PC-3 (cell line): ENCODE data around the gene CD99L2. TPM values are rescaled to one million over a fixed set of nuclear protein-coding genes. Genes with fewer than 3 reads are reported as not detected.

Source experiments
- ATAC-seq: fragments of 200-7000 bp; cut with Tn5 transposase; 2 replicates; pipeline ENCODE4 v1.9.1; 2020; ENCODE audit warnings: mild to moderate bottlenecking, moderate library complexity
- BruUV-seq: library from RNA; stranded (reverse); fragments of 400-500 nt; replicated peaks from 2 replicates; lab custom pipeline; 2021; lab: Mats Ljungman, UMichigan
- CTCF ChIA-PET: fragments of 300-600 bp; sonication (Branson Sonifier 250); formaldehyde crosslinking; loops from one replicate; lab custom pipeline; 2022; ENCODE audit warnings: antibody characterized with exemption; lab: Charles Lee
- POLR2A ChIA-PET: fragments of 300-600 bp; sonication (Branson Sonifier 250); formaldehyde crosslinking; loops from one replicate; lab custom pipeline; 2022; ENCODE audit warnings: antibody characterized with exemption; ENCODE audit not compliant: unreplicated experiment; lab: Charles Lee
- DNase-seq: peaks from one replicate; pipeline ENCODE4 v3.0.0-alpha.2; 2015
- H2AFZ ChIP-seq: fragments of 300-600 bp; sonication (generic); 2 replicates; pipeline ENCODE4 v1.6.0; 2016; ENCODE audit warnings: antibody characterized with exemption, low read length
- H3F3A ChIP-seq: fragments of 300-600 bp; sonication (generic); one replicate; pipeline ENCODE4 v1.6.0; 2017; ENCODE audit warnings: antibody characterized with exemption, low read length, control low read depth, mild to moderate bottlenecking; ENCODE audit not compliant: unreplicated experiment
- H3K27ac ChIP-seq: fragments of 300-600 bp; sonication (generic); 2 replicates; pipeline ENCODE4 v1.5.1; 2016; ENCODE audit warnings: mild to moderate bottlenecking, low read length
- H3K27me3 ChIP-seq: fragments of 300-600 bp; sonication (generic); 2 replicates; pipeline ENCODE4 v1.6.1; 2016; ENCODE audit warnings: low read length, mixed read lengths
- H3K36me3 ChIP-seq: fragments of 300-600 bp; sonication (generic); 2 replicates; pipeline ENCODE4 v1.6.1; 2016; ENCODE audit warnings: low read depth, mixed run types, low read length, mixed read lengths
- H3K4me1 ChIP-seq: fragments of 300-600 bp; sonication (generic); 2 replicates; pipeline ENCODE4 v1.5.1; 2016; ENCODE audit warnings: low read length; ENCODE audit not compliant: insufficient read depth
- H3K4me2 ChIP-seq: fragments of 300-600 bp; sonication (generic); 2 replicates; pipeline ENCODE4 v1.6.0; 2016; ENCODE audit warnings: low read length
- H3K4me3 ChIP-seq: fragments of 300-600 bp; sonication (generic); 2 replicates; pipeline ENCODE4 v1.5.1; 2016; ENCODE audit warnings: mild to moderate bottlenecking, low read length, mixed read lengths
- H3K79me2 ChIP-seq: fragments of 300-600 bp; sonication (generic); 2 replicates; pipeline ENCODE4 v1.6.1; 2017; ENCODE audit warnings: low read length, mixed read lengths
- H3K9ac ChIP-seq: fragments of 300-600 bp; sonication (generic); 2 replicates; pipeline ENCODE4 v1.6.0; 2016; ENCODE audit warnings: mild to moderate bottlenecking, low read length
- H3K9me2 ChIP-seq: fragments of 300-600 bp; sonication (generic); replicated peaks from 2 replicates; pipeline ENCODE4 v1.6.1; 2016; ENCODE audit warnings: mixed run types, low read length, mixed read lengths
- H3K9me3 ChIP-seq: fragments of 300-600 bp; sonication (generic); 2 replicates; pipeline ENCODE4 v1.6.1; 2016; ENCODE audit warnings: low read length, mixed read lengths
- H4K20me1 ChIP-seq: fragments of 300-600 bp; sonication (generic); 2 replicates; pipeline ENCODE4 v1.6.1; 2016; ENCODE audit warnings: low read length, mixed read lengths
- EZH2 ChIP-seq: fragments of 300-600 bp; sonication (generic); IDR thresholded peaks from one replicate; pipeline ENCODE4 v1.6.1; 2017; ENCODE audit warnings: antibody characterized with exemption, mild to moderate bottlenecking, low read length; ENCODE audit not compliant: unreplicated experiment
- EZH2phosphoT487 ChIP-seq: fragments of 300-600 bp; sonication (generic); IDR thresholded peaks from 2 replicates; pipeline ENCODE4 v1.6.1; 2018; ENCODE audit warnings: mild to moderate bottlenecking, antibody characterized with exemption, low read length, borderline replicate concordance
- intact Hi-C: fragments of 100-400 bp; cut with micrococcal nuclease; formaldehyde crosslinking; loops from 2 replicates; pipeline ENCODE4 v1.9.0; 2023
- total RNA-seq: library from RNA; depleted of rRNA; stranded (reverse); fragments of >200 nt; gene quantifications from 2 replicates; pipeline ENCODE4 v1.2.3, GENCODE V29; 2014
- TF ChIP-seq, protein P1 (sequence below): fragments of 300-600 bp; sonication (generic); conservative IDR thresholded peaks from 2 replicates; pipeline ENCODE4 v1.5.1; 2017; ENCODE audit warnings: antibody characterized with exemption, low read depth, mild to moderate bottlenecking, low read length

Gene CD99L2
- total RNA-seq, 1 experiment from 2014 or later, result 9.4 TPM

DNA sequence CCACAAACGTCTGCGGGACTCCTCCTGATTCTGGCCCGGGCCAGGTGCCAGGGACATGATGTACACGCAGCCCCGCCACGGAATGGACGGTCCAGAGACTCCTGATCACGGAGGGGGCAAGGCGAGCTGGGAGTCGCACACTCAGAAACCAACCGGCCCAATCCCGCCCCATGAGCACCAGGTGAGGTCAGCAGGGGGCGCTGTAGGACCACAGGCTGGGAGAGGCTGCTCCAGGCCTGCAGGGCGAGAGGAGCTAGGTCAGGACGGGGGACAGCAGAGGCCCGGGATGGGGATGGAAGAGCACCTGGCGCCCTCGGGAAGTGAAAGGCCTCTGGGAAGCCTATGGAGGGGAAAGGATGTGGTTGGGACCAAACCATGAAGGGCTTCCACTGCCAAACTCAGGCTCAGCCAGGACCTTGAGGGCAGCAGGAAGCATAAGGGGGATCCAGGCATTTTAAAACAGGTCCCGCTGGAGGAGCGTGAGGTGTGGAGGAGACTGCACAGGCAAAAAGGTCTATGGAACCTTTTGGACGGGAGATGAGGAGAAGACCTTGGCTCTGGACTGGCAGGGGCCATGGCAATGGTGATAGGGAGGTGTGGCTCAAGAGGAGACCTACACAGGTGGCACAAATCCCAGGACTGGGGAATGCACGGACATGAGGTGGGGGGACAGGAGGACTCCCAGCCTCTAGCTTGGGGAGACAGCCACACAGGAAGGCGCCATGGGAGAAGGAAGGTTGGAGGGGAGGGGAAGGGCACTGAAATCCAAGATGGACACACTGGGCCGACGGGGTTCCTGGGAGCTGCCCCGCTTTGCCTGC, 126.1 kb downstream of the CD99L2 start:
- H3K79me2 ChIP-seq, result no peaks in the 10 kb centered on the region
- no peak overlapping the region for H3K4me3 ChIP-seq
- BruUV-seq, result no TSS peak
- H3K4me1 ChIP-seq, result peaks cover 1% of the 10 kb centered on the region; the same call in 1 of the 2 replicates
- DNase-seq, result peak; percentile 81
- no peaks in the 10 kb centered on the region for H4K20me1 ChIP-seq
- peak; percentile 95 for ATAC-seq
- intact Hi-C loops, result loop anchor here (1.0 kb wide), 2 partner anchors 232 to 310 kb away; no protein-coding TSS in a partner anchor
- H2AFZ ChIP-seq, result no peak overlapping the region
- H3K27ac ChIP-seq, result no peak overlapping the region
- H3K36me3 ChIP-seq, result no peaks in the 10 kb centered on the region
- H3K27me3 ChIP-seq, result no peaks in the 10 kb centered on the region
- no peaks in the 10 kb centered on the region for H3F3A ChIP-seq
- no peak for TF ChIP-seq EZH2
- TF ChIP-seq, protein P1, sequence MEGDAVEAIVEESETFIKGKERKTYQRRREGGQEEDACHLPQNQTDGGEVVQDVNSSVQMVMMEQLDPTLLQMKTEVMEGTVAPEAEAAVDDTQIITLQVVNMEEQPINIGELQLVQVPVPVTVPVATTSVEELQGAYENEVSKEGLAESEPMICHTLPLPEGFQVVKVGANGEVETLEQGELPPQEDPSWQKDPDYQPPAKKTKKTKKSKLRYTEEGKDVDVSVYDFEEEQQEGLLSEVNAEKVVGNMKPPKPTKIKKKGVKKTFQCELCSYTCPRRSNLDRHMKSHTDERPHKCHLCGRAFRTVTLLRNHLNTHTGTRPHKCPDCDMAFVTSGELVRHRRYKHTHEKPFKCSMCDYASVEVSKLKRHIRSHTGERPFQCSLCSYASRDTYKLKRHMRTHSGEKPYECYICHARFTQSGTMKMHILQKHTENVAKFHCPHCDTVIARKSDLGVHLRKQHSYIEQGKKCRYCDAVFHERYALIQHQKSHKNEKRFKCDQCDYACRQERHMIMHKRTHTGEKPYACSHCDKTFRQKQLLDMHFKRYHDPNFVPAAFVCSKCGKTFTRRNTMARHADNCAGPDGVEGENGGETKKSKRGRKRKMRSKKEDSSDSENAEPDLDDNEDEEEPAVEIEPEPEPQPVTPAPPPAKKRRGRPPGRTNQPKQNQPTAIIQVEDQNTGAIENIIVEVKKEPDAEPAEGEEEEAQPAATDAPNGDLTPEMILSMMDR, result peak; percentile 84
- ChIA-PET POLR2A (no interaction called here), CTCF (interaction anchor here (0.5 to 1.1 kb wide), 6 partner anchors 26 to 310 kb away, joined by 3 to 14 read pairs (median 4); no protein-coding TSS in a partner anchor)
- H3K9ac ChIP-seq, result no peak overlapping the region
- H3K9me3 ChIP-seq, result no peaks in the 10 kb centered on the region
- H3K4me2 ChIP-seq, result no peak overlapping the region
- no peaks in the 10 kb centered on the region for H3K9me2 ChIP-seq

DNA sequence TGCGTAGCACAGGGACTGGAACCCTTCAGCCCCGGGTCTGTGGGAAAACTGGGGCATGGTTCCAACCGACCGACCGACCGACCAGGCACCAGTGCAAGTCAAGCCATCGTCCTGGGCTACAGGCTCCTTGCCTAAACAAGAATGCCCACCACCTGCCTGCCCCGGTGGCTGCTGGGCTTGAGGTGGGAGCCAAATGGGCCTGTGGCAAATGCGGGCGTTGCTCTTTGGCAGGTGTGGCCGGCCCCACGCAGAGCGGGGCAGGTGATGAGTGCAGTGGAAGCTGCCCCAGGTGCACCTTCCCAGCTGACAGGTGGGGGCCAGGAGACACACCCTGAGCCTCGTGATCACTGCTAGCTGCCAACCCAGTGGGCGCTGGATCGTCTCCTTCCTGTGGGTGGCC, 127.4 kb downstream of the CD99L2 start:
- Histone ChIP-seq H2AFZ (no peak overlapping the region), H3K9ac (no peak overlapping the region), H3K4me1 (peaks cover 4% of the 10 kb centered on the region; the same call in 1 of the 2 replicates), H3K9me2 (no peaks in the 10 kb centered on the region), H3K79me2 (no peaks in the 10 kb centered on the region), H3K4me3 (no peak overlapping the region), H3K4me2 (no peak overlapping the region), H3K27me3 (no peaks in the 10 kb centered on the region), H3K27ac (no peak overlapping the region), H3K36me3 (no peaks in the 10 kb centered on the region), H3K9me3 (no peaks in the 10 kb centered on the region), H3F3A (no peaks in the 10 kb centered on the region), H4K20me1 (no peaks in the 10 kb centered on the region)
- POLR2A ChIA-PET, result no interaction called here
- ATAC-seq (no peak), DNase-seq (no peak)
- CTCF ChIA-PET, result no interaction called here
- BruUV-seq, result no TSS peak
- intact Hi-C loops, result no loop called here
- TF ChIP-seq EZH2phosphoT487, result no peak
- TF ChIP-seq, protein P1, result no peak
- no peak for TF ChIP-seq EZH2

DNA sequence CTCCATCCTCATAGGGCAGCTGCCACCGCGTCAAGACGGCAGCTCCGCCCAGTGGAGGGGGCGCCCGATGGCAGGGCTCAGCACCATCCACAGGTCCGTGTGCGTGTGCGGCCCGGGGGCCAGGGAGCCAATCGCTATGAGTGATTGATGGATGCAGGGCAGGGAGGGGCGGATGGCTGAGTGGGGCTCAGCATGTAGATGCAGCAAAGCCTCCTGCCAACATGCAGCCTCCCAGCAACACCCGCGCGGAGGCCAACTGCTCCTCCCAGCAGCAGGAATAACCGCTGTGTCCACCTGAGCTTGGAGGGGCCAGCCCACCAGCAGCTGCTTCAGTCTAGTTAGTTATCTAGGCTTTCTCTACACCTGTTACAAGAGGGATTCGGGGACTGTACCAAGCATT, 127.8 kb downstream of the CD99L2 start:
- H4K20me1 ChIP-seq, result no peaks in the 10 kb centered on the region
- no peaks in the 10 kb centered on the region for H3K9me2 ChIP-seq
- no peak for ATAC-seq
- no peak overlapping the region for H3K9ac ChIP-seq
- TF ChIP-seq, protein P1, result no peak
- TF ChIP-seq EZH2phosphoT487 (no peak), EZH2 (no peak)
- no peaks in the 10 kb centered on the region for H3K36me3 ChIP-seq
- no peaks in the 10 kb centered on the region for H3F3A ChIP-seq
- H3K4me3 ChIP-seq, result no peak overlapping the region
- no peaks in the 10 kb centered on the region for H3K9me3 ChIP-seq
- H3K27ac ChIP-seq, result no peak overlapping the region
- POLR2A ChIA-PET, result no interaction called here
- peaks cover 4% of the 10 kb centered on the region; the same call in 1 of the 2 replicates for H3K4me1 ChIP-seq
- H3K79me2 ChIP-seq, result no peaks in the 10 kb centered on the region
- CTCF ChIA-PET, result no interaction called here
- H3K4me2 ChIP-seq, result no peak overlapping the region
- H3K27me3 ChIP-seq, result no peaks in the 10 kb centered on the region
- no peak for DNase-seq
- no peak overlapping the region for H2AFZ ChIP-seq
- no TSS peak for BruUV-seq
- intact Hi-C loops, result no loop called here
